ENCODE data around the gene CHST13.

CHST13 gene

DNA sequence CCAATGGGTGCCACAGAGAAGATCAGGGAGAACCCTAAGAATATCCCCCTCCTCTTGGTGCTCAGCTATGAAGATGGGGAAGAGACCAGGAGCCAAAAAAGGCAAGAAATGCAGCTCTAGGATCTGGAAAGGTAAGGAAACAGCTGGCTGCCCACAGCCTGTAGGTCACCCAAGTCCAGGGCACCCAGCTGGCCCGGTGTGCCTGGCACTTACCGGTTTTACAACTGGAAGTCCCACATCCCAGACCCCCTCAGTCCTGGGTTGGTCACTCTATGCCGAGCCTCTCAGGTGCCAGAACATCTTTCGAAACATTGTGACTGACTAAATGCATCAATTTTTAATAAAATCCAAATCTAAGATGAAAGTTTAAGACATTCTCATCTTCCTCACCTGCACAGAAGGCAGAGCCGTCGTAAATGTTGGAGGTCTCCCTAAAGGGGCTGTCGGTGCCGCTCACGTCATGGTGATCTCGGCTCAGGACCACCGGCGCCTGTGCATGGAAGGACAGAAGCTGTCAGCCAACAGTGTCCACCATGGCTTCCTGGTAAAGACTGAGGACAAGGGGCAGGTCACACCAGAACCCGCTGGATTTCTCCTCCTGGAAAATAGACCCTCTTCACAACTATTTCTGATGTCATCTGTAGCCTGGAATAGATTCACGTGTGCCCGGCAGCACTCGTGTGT lies 34.9 kb upstream of the CHST13 start:
- no peak for DNase-seq

- no peak for DNase-seq
These were observed 33.3 kb upstream of the CHST13 start for GRCh38 chr3:126490619-126491018.

DNA sequence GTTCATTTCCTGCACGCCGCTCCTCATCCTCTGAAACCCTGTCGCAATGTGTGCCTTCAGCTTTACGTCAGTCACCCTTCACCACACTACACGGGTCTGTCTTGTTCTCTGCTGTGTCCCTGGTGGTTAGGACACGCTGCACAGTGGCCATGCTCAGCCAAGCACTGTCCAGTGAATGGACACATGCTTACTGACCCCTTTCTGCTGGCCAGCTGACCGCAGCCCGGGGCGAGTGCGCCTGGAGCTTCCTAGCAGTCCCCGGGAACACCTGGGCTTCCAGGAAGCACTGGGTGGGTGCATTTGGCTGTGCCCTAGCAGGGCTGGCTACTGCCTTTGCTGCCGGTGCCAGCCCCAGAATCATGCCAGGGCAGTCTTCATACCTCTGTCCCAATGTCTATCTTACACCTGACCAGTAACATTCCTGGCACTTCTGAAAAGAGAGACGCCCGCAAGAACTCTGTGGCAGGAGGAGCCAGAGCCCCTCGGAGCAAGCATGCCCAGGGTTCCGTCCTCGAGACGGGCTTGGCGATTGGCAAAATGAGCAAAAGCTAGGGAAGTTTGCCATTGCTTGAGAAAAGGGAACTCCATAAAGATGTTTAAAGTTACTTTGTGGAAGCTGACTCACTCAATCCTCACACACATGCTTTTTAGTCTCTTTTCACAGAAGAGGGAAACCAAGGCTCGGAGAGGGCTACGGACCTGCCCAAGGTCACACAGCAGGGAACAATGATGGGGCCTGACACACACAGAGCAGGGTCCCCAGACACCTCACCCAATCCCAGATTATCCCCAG lies 32.5 kb upstream of the CHST13 start:
- DNase-seq = no peak

DNA sequence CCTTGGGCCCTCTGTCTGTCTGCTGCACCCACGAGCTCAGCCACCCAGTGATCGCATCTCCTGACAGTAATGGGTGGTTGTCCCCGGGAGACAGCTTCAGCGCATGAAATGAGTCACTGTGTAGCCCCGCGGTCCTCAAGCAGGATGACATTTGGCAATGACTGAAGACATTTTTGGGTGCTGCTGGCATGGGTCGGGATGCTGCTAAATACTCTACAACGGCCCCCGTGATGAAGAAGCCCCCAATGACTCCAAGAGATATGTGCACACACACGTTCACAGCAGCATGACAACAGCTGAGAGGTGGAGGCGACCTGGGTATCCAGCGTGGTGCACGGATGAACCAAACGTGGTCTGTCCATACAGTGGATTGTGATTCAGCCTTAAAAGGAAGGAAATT lies 30.9 kb upstream of the CHST13 start:
- DNase-seq = no peak

DNA sequence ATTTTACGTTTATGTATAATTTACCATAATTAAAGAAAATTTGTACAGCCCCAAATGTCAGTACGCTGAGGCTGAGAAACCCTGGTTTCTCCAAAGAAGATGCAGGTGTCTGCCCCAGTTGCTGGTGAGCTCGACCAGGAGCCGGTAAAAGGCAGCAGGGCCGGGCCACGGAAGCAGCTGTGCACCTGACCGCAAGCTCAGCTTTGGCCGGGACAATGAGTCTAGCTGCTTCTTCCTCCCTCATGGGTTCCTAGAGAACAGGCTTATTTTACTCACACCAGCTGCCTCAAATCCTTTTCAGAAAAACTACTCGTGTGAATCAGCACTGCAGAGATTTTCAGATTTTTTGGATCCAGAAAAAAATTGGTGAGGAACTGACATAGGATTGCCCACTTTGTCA lies 30.2 kb upstream of the CHST13 start:
- DNase-seq = no peak

- DNase-seq = no peak
These were observed 29.6 kb upstream of the CHST13 start for GRCh38 chr3:126494204-126494969.

- DNase-seq = no peak
These were observed 29.1 kb upstream of the CHST13 start for GRCh38 chr3:126494970-126495230.

DNA sequence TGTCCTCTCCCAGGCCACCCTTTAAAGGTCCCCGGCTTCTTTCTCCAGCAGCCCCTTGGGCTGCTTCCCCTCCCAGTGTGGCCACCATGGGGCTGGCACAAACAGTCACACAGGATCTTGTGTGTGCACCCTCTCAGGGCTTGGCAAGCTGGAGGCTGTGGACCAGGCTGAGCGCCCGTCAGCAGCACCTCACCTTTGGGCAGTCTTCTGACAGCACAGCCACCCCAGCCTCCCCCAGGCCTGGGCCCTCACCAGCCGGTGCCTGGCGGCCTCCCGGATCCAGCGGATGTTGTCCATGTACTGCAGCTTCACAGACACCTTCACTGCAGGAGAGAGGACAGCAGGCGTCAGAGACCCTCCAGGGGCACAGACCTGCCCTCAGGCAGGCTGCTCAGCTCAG lies 28.2 kb upstream of the CHST13 start:
- DNase-seq = no peak

- DNase-seq = no peak
These were observed 26.8 kb upstream of the CHST13 start for GRCh38 chr3:126496894-126497850.

DNA sequence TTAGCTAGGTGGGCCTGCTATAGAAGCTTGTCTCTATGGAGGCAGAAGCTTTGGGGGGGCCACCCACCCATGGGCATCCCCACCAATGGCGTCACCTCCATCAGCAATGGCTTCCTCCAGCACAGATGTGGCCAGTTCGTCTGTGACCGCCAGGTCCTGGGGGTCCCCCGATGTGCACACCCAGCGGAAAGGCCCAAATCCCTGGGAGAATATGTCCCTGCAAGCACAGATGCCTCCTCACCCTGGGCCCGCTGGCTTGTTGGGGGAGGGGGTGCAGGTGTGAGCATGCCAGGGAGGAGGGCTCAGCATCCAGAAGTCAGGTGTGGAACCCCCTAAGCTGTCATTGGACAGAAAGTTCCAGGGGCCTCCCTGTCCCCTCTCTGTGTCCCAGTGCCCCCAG lies 26.0 kb upstream of the CHST13 start:
- DNase-seq = no peak

DNA sequence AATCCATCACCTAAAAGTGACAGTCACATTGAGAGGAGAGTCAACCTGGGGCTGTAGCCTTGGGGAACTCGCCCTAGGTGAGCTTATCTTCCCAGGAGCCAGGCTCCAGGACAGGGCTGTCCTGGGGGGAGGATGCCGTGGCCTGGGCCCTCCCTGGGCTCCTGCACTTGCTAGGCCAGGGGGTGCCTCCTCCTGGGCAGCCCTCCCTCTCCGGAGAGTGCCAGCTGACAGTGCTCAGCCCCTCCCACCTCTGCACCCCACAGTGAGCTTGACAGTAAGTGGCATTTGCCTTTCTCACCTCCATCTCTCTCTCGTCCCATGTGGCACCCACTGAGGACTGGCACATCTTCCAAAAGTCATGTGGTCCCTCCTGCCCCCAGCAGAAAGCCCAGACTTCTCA lies 25.5 kb upstream of the CHST13 start:
- no peak for DNase-seq

GRCh38 chr3:126498929-126499328 lies 25.0 kb upstream of the CHST13 start:
- DNase-seq = no peak

GRCh38 chr3:126499401-126499800 lies 24.6 kb upstream of the CHST13 start:
- DNase-seq = no peak

- DNase-seq = no peak
These were observed 23.9 kb upstream of the CHST13 start for GRCh38 chr3:126500016-126500415.

DNA sequence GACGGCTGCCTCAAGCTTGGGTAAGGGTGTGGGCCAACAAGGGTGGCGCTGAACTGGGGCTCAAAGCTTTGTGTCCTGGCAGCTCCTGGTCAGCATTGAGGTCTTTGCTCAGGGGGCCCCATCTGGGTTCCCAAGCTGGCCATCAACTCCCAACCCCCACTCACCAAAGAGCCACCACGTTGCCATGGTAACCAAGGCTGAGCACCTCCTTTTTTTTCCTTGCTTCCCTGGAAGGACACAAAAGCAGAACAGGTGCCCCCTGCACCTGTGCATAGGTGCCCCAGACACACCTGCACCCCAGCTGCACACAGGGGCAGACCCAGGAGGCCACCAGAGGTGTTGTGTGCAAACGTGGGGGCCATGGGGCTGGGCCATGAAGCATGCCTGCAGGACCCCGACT lies 22.9 kb upstream of the CHST13 start:
- no peak for DNase-seq

- DNase-seq = no peak
These were observed 22.2 kb upstream of the CHST13 start for GRCh38 chr3:126501736-126502135.

GRCh38 chr3:126502656-126503055 lies 21.3 kb upstream of the CHST13 start:
- DNase-seq = no peak

GRCh38 chr3:126503701-126504100 lies 20.3 kb upstream of the CHST13 start:
- DNase-seq = no peak

DNA sequence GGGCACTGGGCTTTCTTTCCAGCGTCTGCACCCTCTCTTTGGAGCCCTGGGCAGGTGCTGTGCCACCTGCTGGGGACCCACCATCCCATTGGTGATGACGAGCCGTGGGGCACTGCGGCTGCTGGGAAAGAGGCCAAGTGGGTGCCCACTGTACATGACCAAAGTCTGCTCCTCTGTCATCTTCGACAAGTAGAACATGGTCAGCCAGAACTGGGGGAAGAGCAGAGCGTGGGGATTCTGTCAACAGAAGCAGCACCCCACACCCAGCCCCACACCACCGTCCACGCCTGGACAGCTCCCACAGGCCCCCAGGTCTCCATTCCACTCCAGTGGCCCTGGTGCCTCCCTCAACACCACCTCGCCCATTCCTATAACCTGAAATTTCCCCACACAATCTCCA lies 16.1 kb upstream of the CHST13 start:
- DNase-seq = no peak

DNA sequence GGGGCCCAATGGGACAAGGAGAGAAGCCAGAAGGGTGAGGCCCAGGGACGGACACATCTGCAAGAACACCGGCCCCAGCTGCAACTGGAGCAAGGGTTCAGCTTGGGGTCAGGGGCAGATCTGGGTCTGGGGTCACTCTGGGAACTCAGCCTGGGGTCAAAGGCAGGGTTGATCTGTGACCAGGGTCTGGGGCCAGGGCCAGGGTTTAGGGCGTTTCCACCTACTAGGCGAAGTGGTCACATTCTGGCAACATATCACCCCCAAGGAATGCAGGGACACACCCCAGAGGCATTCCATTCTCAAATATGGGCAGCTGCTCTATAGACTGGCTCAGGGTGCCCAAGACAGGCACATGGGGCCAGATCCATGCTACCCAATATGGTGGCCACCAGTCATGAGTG lies 15.4 kb upstream of the CHST13 start:
- no peak for DNase-seq

DNA sequence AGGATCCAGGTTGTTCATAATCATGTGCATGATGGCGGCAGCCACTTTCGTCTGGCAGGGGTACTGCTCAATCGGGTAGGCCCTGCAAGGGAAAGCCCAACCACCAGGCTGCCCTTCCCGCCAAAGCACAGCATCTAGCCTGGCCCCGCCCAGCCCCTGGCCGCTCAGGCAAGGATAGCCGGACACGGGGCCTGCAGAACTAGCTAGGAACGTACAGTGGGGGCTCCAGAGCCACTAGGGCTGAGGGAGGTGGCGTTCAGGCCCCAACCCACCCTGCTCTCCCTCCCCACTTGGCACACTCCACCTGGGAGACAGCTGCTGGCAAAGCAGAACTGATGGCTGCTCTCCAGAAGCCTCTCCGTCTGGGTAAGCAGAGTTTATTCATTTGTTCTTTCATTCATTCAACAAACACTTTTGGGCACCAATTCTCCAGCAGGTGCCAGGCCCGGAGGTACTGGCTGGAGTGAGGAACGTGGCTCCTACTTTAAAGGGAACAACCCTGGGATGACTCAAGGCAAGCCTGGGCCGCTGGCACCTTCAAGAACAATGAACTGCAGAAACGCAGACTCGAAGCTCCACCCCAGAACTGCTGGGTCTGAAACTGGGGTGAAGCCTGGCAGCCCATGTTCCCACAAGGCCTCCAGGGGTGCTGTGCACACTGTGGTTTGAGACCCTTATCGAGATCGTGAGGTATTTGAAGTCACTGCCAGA lies 14.2 kb upstream of the CHST13 start:
- no peak for DNase-seq

GRCh38 chr3:126510308-126510910 lies 13.5 kb upstream of the CHST13 start:
- no peak for DNase-seq
